ENCODE data around the gene OR10H2. TPM values are rescaled to one million over a fixed set of nuclear protein-coding genes. Genes with fewer than 3 reads are reported as not detected.
A peak's percentile ranks its signal among the peaks of the same experiment; 100 is the strongest.
"Not testable (repeated sequence)": the region's sequence is repeated elsewhere in the genome, so short reads cannot be mapped to it uniquely, and the experiment has no call there.

The OR10H2 gene, protein sequence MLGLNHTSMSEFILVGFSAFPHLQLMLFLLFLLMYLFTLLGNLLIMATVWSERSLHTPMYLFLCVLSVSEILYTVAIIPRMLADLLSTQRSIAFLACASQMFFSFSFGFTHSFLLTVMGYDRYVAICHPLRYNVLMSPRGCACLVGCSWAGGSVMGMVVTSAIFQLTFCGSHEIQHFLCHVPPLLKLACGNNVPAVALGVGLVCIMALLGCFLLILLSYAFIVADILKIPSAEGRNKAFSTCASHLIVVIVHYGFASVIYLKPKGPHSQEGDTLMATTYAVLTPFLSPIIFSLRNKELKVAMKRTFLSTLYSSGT
- total RNA-seq = not detected

DNA sequence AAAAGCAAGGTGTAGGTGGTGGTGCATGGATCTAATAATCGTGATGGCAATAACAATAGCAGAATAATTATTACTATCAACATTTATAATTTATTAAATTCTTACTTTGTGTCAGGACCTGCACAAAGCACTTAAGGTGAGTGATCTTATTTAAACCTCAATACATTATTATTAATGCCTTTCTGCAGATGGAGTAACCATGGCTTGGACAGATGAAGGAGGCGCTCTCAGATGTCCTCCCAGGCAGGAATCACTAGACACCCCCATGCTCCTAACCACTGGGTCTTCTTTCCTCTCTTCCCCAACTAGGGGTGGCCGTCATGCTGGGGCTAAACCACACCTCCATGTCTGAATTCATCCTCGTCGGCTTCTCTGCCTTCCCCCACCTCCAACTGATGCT lies at the start of gene OR10H2:
Gene OR10H2 (plus strand): TSS at position 301 of the 400 bp plus-strand sequence. CDS start 20 bp downstream, at position 321.
- peaks cover 0 to 3% of the 10 kb centered on the region in 2 donors for H3K9me3 Mint-ChIP-seq
- no peak within 1 kb of the TSS for H3K27ac Mint-ChIP-seq
- DNase-seq (ENCODE audit: low spot score in 2 of 2) = no peak
- ATAC-seq = no peak
- H3K36me3 Mint-ChIP-seq = peaks cover 0 to 2% of the 10 kb centered on the region in 2 donors

DNA sequence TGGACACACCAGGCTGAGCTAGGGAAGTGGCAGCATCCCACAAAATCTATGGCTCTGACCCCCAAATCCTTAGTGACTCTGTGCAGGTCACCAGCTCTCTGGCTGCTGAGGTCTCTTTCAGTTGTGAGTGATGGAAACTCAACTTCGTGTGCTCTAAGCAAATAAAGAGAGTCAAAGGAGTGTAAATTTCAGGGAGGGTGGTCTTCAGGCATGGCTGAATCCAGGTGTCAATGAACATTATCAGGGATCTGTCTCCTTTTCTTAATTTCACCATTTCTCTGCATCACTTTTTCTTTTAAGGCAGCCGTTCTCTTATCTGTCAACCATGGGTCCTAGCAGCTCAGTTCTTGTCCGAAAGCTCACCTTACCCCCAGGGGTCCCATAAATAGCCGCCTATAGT lies 48.7 kb upstream of the OR10H2 start:
- DNase-seq (ENCODE audit: low spot score in 2 of 2) = no peak
- H3K9me3 Mint-ChIP-seq = peaks cover 19 to 29% of the 10 kb centered on the region in 2 donors
- H3K36me3 Mint-ChIP-seq = peaks cover 0 to 9% of the 10 kb centered on the region in 2 donors
- H3K27ac Mint-ChIP-seq = peak overlapping the region in 1 of 2 donors; percentile 31
- no peak for ATAC-seq

- H3K36me3 Mint-ChIP-seq; ATAC-seq; DNase-seq (ENCODE audit: low spot score in 2 of 2); H3K27ac Mint-ChIP-seq: not testable (repeated sequence)
- H3K9me3 Mint-ChIP-seq = peaks cover 13 to 26% of the 10 kb centered on the region in 2 donors
These were observed 48.0 kb upstream of the OR10H2 start for GRCh38 chr19:15679865-15680264.

DNA sequence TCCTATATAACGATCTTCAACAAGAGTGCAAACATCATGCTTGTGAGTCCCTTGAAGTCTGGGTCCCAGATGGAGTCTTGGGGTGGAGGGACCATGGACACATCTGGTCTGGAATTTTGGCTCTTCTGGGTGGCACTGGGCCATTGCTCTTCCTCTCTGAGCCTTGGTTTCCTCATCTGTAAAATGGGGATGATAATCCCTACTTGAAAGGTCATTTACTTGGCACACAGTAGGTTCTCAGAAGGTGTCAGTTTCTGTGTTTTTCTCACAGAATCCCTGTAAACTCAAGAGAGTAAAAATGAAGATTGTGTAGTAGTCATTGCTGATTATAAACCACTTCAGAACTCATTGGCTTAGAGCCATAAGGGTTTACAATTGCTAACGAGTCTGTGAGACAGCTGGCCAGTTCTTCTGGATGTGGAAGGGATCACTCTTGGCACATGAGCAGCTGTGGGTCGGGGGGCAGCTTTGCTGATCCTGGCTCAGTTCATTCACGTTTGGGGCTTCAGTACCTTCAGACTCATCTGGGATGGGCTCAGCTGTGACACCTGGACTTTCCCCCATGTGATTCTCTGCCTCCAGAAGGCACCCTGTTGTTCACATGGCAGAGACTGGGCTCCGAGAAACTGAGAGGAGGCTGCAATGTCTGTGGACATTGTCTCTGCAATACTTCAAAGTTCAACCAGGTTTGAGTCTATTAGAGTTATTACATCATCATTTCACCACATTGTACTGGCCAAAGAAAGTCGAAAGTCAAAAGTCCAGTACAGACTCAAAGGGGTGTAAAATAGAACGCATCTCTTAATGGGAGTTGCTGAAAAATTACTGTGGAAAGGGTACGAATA lies 47.1 kb upstream of the OR10H2 start:
- DNase-seq (ENCODE audit: low spot score in 2 of 2) = no peak
- Mint-ChIP-seq H3K9me3 (peaks cover 13 to 24% of the 10 kb centered on the region in 2 donors), H3K36me3 (peaks cover 0 to 9% of the 10 kb centered on the region in 2 donors), H3K27ac (no peak overlapping the region)
- no peak for ATAC-seq

DNA sequence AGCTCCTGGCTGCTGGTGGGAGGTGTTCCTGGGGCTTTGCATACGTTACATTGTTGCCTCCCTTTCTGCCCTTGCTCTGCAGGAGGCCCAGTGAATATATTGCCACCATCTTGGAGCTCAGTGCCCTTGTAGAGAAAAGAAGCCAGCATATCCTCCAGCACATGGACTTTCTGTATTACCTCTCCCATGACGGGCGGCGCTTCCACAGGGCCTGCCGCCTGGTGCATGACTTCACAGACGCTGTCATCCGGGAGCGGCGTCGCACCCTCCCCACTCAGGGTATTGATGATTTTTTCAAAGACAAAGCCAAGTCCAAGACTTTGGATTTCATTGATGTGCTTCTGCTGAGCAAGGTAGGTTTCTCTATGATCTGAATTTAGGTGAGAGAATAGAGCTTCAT lies 44.4 kb upstream of the OR10H2 start:
- DNase-seq (ENCODE audit: low spot score in 2 of 2) (no peak), ATAC-seq (no peak)
- H3K9me3 Mint-ChIP-seq = peaks cover 4 to 14% of the 10 kb centered on the region in 2 donors
- peaks cover 4 to 6% of the 10 kb centered on the region in 2 donors for H3K36me3 Mint-ChIP-seq
- no peak overlapping the region for H3K27ac Mint-ChIP-seq

GRCh38 chr19:15684828-15685227 lies 43.0 kb upstream of the OR10H2 start:
- peaks cover 5 to 7% of the 10 kb centered on the region in 2 donors for H3K36me3 Mint-ChIP-seq
- no peak for DNase-seq (ENCODE audit: low spot score in 2 of 2)
- H3K27ac Mint-ChIP-seq = no peak overlapping the region
- ATAC-seq = no peak
- peaks cover 5 to 9% of the 10 kb centered on the region in 2 donors for H3K9me3 Mint-ChIP-seq

DNA sequence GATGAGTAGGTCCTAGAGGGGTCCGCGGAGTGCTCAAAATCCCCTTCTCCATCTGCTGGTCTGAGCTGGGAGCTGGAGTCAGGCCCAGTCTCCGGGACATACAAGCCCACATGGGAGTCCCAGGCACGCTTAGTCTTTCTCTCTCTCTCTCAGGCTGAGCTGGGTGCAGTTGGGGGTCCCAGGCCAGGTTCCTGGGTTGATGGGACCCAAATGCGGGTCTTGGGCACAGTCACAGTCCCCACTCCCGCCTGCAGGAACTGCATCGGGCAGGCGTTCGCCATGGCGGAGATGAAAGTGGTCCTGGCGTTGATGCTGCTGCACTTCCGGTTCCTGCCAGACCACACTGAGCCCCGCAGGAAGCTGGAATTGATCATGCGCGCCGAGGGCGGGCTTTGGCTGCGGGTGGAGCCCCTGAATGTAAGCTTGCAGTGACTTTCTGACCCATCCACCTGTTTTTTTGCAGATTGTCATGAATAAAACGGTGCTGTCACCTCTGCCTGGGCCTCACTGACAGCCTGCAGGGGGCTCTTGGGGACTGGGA lies 31.1 kb upstream of the OR10H2 start:
- Mint-ChIP-seq H3K27ac (no peak overlapping the region), H3K36me3 (no peaks in the 10 kb centered on the region), H3K9me3 (no peaks in the 10 kb centered on the region)
- ATAC-seq (no peak), DNase-seq (ENCODE audit: low spot score in 2 of 2) (no peak)

DNA sequence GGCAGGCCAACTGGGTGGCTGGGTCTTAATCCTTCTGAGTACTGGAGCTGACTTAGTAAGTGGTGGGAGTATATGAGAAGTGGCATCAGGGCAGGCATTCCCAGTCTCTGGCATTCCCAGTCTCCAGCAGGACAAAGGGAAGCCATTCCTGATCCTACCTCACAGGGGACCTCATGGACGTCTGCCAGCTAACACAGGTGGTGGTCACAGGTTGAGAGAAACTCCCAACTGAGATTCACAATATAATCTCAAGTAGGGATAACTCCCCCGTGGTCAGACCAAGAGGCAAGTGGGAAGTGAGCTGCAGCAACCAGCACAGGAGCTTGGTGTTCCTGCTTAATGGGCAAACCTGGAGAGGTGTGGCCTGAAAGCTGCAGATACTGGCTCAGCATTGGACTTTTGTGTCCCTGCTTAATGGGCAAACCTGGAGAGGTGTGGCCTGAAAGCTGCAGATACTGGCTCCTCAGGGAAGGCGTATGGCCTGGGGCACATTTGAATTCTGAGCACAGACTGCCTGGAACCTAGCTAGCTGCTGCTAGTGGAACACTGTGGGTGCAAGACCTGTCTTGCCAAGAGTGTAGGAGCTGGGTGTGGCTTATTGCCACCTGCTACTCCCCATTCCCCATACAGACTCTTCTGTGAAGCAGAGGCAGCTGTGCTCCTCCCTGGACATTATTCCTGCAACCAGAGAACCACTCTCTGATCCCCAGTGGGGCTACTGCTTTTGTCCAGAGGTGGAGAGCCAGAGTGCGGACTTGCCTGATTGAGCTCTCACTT lies 25.9 kb upstream of the OR10H2 start:
- no peak for ATAC-seq
- Mint-ChIP-seq H3K36me3 (no peaks in the 10 kb centered on the region), H3K9me3 (no peaks in the 10 kb centered on the region), H3K27ac (no peak overlapping the region)
- no peak for DNase-seq (ENCODE audit: low spot score in 2 of 2)

DNA sequence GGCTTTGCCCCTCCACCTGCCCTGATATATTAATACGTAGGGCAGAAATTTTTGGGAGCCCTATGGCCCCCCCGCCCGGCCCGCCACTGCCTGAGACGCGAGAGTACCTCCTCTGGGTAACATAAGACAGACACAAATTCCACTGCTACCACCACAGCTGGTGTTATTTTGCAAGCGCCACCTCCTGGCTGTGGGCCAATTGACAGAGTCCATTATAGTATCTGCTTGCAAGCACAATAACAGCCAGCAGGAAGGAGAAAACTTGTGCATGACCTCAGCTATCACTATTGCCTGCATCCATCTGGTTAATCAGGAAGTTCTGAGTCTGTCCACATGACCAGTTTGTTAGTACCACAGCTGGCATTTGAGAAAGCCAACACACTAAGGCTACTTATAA lies 25.3 kb upstream of the OR10H2 start:
- no peaks in the 10 kb centered on the region for H3K9me3 Mint-ChIP-seq
- H3K27ac Mint-ChIP-seq = no peak overlapping the region
- no peaks in the 10 kb centered on the region for H3K36me3 Mint-ChIP-seq
- DNase-seq (ENCODE audit: low spot score in 2 of 2) (peak in 1 of 2 donors; percentile 21), ATAC-seq (no peak)

GRCh38 chr19:15714638-15715037 lies 13.2 kb upstream of the OR10H2 start:
- H3K36me3 Mint-ChIP-seq = no peaks in the 10 kb centered on the region
- ATAC-seq (no peak), DNase-seq (ENCODE audit: low spot score in 2 of 2) (no peak)
- H3K27ac Mint-ChIP-seq = no peak overlapping the region
- no peaks in the 10 kb centered on the region for H3K9me3 Mint-ChIP-seq

GRCh38 chr19:15715642-15716041 lies 12.2 kb upstream of the OR10H2 start:
- H3K36me3 Mint-ChIP-seq = no peaks in the 10 kb centered on the region
- DNase-seq (ENCODE audit: low spot score in 2 of 2) = no peak
- ATAC-seq = no peak
- H3K27ac Mint-ChIP-seq = no peak overlapping the region
- H3K9me3 Mint-ChIP-seq = no peaks in the 10 kb centered on the region

DNA sequence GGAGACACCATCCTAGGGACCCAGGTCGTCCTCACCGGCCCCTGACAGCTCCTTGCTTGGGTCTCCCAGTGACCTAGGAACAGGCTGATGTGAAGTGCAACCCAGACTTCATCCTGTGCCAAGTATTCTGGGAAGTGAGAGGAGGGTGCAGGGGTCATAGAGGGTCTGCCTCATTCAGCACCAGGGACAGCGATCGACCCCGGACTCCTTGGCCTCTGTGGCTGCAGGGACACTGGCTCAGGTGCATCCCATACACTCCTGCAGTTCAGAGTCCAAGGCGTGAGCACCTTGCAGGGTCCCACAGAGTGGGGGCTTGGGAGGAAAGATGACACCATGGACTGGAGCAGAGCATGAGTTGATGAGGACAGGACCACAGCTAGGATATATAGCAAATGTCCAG lies 10.0 kb upstream of the OR10H2 start:
- no peak overlapping the region for H3K27ac Mint-ChIP-seq
- H3K9me3 Mint-ChIP-seq = no peaks in the 10 kb centered on the region
- no peak for DNase-seq (ENCODE audit: low spot score in 2 of 2)
- no peak for ATAC-seq
- peaks cover 0 to 8% of the 10 kb centered on the region in 2 donors for H3K36me3 Mint-ChIP-seq

GRCh38 chr19:15721268-15721667 lies 6.6 kb upstream of the OR10H2 start:
- no peak for DNase-seq (ENCODE audit: low spot score in 2 of 2)
- Mint-ChIP-seq H3K9me3 (no peaks in the 10 kb centered on the region), H3K36me3 (peaks cover 0 to 9% of the 10 kb centered on the region in 2 donors), H3K27ac (no peak overlapping the region)
- ATAC-seq = no peak

- peaks cover 0 to 9% of the 10 kb centered on the region in 2 donors for H3K36me3 Mint-ChIP-seq
- no peak overlapping the region for H3K27ac Mint-ChIP-seq
- DNase-seq (ENCODE audit: low spot score in 2 of 2) (no peak), ATAC-seq (no peak)
- no peaks in the 10 kb centered on the region for H3K9me3 Mint-ChIP-seq
These were observed 4.9 kb upstream of the OR10H2 start for GRCh38 chr19:15722956-15723355.

GRCh38 chr19:15730538-15730937 lies 2.7 kb downstream of the OR10H2 start:
- Mint-ChIP-seq H3K9me3 (peaks cover 0 to 3% of the 10 kb centered on the region in 2 donors), H3K27ac (no peak overlapping the region), H3K36me3 (no peaks in the 10 kb centered on the region)
- ATAC-seq = no peak
- DNase-seq (ENCODE audit: low spot score in 2 of 2) = no peak

- no peaks in the 10 kb centered on the region for H3K36me3 Mint-ChIP-seq
- no peak for DNase-seq (ENCODE audit: low spot score in 2 of 2)
- H3K27ac Mint-ChIP-seq = no peak overlapping the region
- peaks cover 0 to 3% of the 10 kb centered on the region in 2 donors for H3K9me3 Mint-ChIP-seq
- ATAC-seq = no peak
These were observed 4.6 kb downstream of the OR10H2 start for GRCh38 chr19:15732388-15732787.

All from activated naive CD4-positive, alpha-beta T cell treated with anti-CD3 and anti-CD28 coated beads, Interleukin-2, amount 50 U/mL, for 72 hours (primary cell).